HS-27A (cell line): ENCODE results near the gene FGGY.

Experiments
- DNase-seq: peaks from one replicate; pipeline ENCODE4 v3.0.0-alpha.2; 2012; ENCODE audit warnings: low read depth, missing footprints

Gene FGGY

GRCh38 chr1:59768792-59769735, 472.2 kb downstream of the FGGY start:
- no peak for DNase-seq

GRCh38 chr1:59769736-59770095, 472.8 kb downstream of the FGGY start:
- no peak for DNase-seq

- no peak for DNase-seq
Measured at GRCh38 chr1:59771361-59771760, 474.5 kb downstream of the FGGY start.

GRCh38 chr1:59775480-59775879, 478.6 kb downstream of the FGGY start:
- no peak for DNase-seq

- DNase-seq: no peak
Measured at GRCh38 chr1:59776960-59777852, 480.3 kb downstream of the FGGY start.

GRCh38 chr1:59779949-59780348, 483.1 kb downstream of the FGGY start:
- DNase-seq: no peak

- DNase-seq: no peak
Measured at GRCh38 chr1:59788825-59789224, 491.9 kb downstream of the FGGY start.

GRCh38 chr1:59798600-59798999, 501.7 kb downstream of the FGGY start:
- no peak for DNase-seq

- no peak for DNase-seq
Measured at GRCh38 chr1:59803458-59804038, 506.7 kb downstream of the FGGY start.

- no peak for DNase-seq
Measured at GRCh38 chr1:59804301-59804700, 507.4 kb downstream of the FGGY start.

GRCh38 chr1:59805554-59805953, 508.7 kb downstream of the FGGY start:
- no peak for DNase-seq
